Mucosa of descending colon (tissue), 3 donors: Measurements from ENCODE around the gene ABHD11. TPM values are rescaled to one million over a fixed set of nuclear protein-coding genes. Genes with fewer than 3 reads are reported as not detected.

ENCODE experiments used
- ATAC-seq: fragments of 200-7000 bp; cut with Tn5 transposase; one replicate; pipeline ENCODE4 v1.9.1; 2020; ENCODE audit warnings: mild to moderate bottlenecking, moderate library complexity
- DNase-seq, 3 donors: peaks; one replicate each; pipeline ENCODE4 v3.0.0-alpha.2; 2020
- H3K36me3 ChIP-seq: fragments of 200-600 bp; one replicate; pipeline ENCODE4 v1.8.0; 2021; ENCODE audit warnings: low read depth, mild to moderate bottlenecking
- H3K4me1 ChIP-seq: fragments of 200-600 bp; one replicate; pipeline ENCODE4 v1.8.0; 2021; ENCODE audit warnings: low read depth, mild to moderate bottlenecking
- H3K4me3 ChIP-seq: fragments of 200-600 bp; one replicate; pipeline ENCODE4 v1.8.0; 2021; ENCODE audit warnings: mild to moderate bottlenecking
- H3K9me3 ChIP-seq: fragments of 200-600 bp; one replicate; pipeline ENCODE4 v1.8.0; 2021; ENCODE audit warnings: mild to moderate bottlenecking
- intact Hi-C, 2 donors: fragments of 100-400 bp; cut with DNase I in 1 of 2; cut with micrococcal nuclease in 1 of 2; formaldehyde crosslinking; loops; one replicate each; pipeline versions ENCODE4 v1.11.0 to v1.11.1; 2022; cut with DNase I, micrococcal nuclease
- total RNA-seq, 3 donors: library from RNA; stranded (reverse); fragmentation: NEBNext Ultra II Directional in 2 of 3; extraction: Animal tissue kit (Norgen Biotek cat#: 25700) in 2 of 3; gene quantifications; one replicate each; pipeline versions ENCODE4 v1.2.1 to v1.2.4, GENCODE V29; 2021 to 2023
- TF ChIP-seq, protein P1 (sequence below): fragments of 200-600 bp; IDR thresholded peaks from one replicate; pipeline ENCODE4 v1.8.0; 2022; ENCODE audit warnings: antibody characterized with exemption, mild to moderate bottlenecking
- donor health status: DM: no; HTN: no; CAD: no; lungs with moderate emphysema.
- donor health status: DM: no; HTN: no; CAD: no.
- donor health status: DM: no; HTN: yes; CAD: no.

ABHD11 gene
- total RNA-seq, 3 donors from 2014 or later = 55.3 to 115 (median 97.3) TPM

GRCh38 chr7:73773700-73774517 is 35.3 kb upstream of the ABHD11 start:
- TF ChIP-seq, protein P1, sequence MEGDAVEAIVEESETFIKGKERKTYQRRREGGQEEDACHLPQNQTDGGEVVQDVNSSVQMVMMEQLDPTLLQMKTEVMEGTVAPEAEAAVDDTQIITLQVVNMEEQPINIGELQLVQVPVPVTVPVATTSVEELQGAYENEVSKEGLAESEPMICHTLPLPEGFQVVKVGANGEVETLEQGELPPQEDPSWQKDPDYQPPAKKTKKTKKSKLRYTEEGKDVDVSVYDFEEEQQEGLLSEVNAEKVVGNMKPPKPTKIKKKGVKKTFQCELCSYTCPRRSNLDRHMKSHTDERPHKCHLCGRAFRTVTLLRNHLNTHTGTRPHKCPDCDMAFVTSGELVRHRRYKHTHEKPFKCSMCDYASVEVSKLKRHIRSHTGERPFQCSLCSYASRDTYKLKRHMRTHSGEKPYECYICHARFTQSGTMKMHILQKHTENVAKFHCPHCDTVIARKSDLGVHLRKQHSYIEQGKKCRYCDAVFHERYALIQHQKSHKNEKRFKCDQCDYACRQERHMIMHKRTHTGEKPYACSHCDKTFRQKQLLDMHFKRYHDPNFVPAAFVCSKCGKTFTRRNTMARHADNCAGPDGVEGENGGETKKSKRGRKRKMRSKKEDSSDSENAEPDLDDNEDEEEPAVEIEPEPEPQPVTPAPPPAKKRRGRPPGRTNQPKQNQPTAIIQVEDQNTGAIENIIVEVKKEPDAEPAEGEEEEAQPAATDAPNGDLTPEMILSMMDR = no peak
- DNase-seq = peak; percentile 89 to 94 (median 92)
- H3K9me3 ChIP-seq = no peaks in the 10 kb centered on the region
- intact Hi-C loops = no loop called here
- no peak overlapping the region for H3K4me3 ChIP-seq
- H3K4me1 ChIP-seq = peaks cover 19% of the 10 kb centered on the region
- no peaks in the 10 kb centered on the region for H3K36me3 ChIP-seq
- peak; percentile 70 for ATAC-seq

DNA sequence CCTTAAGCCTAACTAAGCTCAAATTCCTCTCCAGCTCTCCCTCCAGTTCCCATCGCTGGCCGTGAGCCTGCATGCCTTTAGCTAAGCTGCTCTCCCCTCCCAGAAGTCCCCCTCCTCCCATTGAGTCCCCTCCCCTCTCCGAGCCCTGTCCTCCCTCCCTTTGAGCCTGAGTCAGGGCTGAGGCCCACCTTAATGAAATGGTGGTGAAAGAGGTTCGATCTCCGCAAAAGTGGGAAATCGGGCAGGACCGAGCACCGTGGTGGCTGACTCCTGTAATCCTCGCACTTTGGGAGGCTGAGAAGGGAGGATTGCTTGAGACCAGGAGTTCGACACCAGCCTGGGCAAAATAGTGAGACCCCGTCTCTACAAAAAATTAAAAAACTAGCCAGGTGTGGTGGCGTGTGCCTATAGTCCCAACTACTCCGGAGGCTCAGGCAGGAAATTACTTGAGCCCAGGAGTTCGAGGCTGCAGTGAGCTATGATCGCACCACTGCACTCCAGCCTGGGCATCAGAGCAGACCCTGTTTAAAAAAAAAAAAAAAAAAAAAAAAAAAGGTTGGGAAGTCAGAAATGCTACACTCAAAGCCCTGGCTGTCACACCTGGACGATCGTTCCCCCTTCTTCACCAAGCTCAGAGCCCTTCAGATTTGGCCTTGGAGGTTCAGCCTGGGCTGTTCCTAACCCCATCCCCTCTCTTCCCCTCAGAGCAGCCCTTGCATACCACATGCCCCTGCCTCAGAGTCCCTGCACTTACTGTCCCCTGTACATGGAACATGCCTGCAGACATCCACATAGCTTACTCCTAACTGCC is 32.5 kb upstream of the ABHD11 start:
- Histone ChIP-seq H3K4me1 (peaks cover 19% of the 10 kb centered on the region), H3K4me3 (no peak overlapping the region), H3K36me3 (no peaks in the 10 kb centered on the region), H3K9me3 (no peaks in the 10 kb centered on the region)
- DNase-seq (peak in 1 of 3 donors; percentile 36), ATAC-seq (no peak)
- intact Hi-C loops = no loop called here
- TF ChIP-seq, protein P1 = no peak

DNA sequence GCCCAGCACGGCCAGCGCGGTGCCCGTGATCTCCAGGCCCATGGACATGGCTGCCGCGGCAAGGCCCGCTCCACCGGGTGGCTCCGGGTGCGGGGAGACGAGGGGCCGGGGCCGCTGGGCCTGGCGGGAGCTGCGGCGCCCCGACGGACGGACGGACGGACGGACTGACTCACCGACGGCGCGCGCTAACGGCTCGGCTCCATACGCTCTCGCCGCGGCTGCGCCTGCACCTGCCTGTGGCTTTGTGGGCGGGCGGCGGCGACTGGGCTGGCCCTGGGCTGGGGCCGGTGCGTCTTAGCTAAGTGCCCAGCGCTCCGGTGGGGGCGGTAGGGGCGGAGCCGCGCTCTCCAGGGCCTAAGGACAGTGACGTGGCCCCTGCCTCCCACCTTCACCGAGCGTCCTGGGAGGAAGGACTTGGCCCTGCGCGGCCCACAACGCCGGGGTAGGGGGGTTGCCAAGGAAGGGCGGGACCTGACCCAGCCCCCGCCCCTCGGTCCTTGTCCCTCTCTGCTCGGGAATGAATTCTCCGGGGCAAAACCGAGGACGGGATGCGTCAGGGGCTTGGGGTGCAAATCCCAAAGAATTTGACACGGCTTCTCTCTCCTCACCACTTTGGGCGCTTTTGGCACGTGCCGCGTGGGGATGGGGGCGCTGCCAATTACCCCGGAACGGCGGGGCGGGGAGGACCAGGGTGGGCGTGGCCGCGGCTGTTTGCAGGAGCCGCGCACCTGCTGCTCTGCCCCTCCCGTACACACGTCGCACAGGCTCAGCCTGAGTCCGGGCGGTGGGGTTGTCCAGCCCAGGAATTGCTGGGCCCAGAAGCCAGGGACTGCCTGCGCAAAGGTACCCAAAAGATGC is 31.6 kb upstream of the ABHD11 start, which contains the start of gene CLDN3:
Gene CLDN3 (minus strand): TSS at position 269 of the 858 bp plus-strand sequence. CDS start 221 bp downstream, at position 48.
- DNase-seq = peak; percentile 96 to 97 (median 96)
- Histone ChIP-seq H3K4me1 (peaks cover 19% of the 10 kb centered on the region), H3K9me3 (no peaks in the 10 kb centered on the region), H3K36me3 (no peaks in the 10 kb centered on the region), H3K4me3 (peak within 1 kb of the TSS; percentile 70)
- TF ChIP-seq, protein P1 = no peak
- intact Hi-C loops = no loop called here
- ATAC-seq = peak; percentile 76

GRCh38 chr7:73769481-73770001 is 30.9 kb upstream of the ABHD11 start:
- peak overlapping the region; percentile 70 for H3K4me3 ChIP-seq
- H3K9me3 ChIP-seq = no peaks in the 10 kb centered on the region
- ATAC-seq (peak; percentile 3), DNase-seq (peak in 2 of 3 donors; percentile 61 to 62)
- TF ChIP-seq, protein P1 = no peak
- peaks cover 12% of the 10 kb centered on the region for H3K4me1 ChIP-seq
- intact Hi-C loops = no loop called here
- no peaks in the 10 kb centered on the region for H3K36me3 ChIP-seq
